OCI-LY1 (cell line): ENCODE measurements around the gene LRCH3.

ENCODE experiments used
- CTCF ChIP-seq: fragments of 200-600 bp; sonication (generic), shearing (Covaris generic); IDR thresholded peaks from 2 replicates; pipeline ENCODE4 v1.5.1; 2017; ENCODE audit warnings: mild to moderate bottlenecking, antibody characterized with exemption, low read length, moderate library complexity, mixed read lengths
- EZH2 ChIP-seq: fragments of 200-600 bp; sonication (generic), shearing (Covaris generic); IDR thresholded peaks from 2 replicates; pipeline ENCODE4 v1.8.0; 2017; ENCODE audit warnings: borderline replicate concordance, mixed run types, mild to moderate bottlenecking, antibody characterized with exemption, low read length, moderate library complexity, mixed read lengths

- TF ChIP-seq CTCF (no peak), EZH2 (no peak)
Observed at GRCh38 chr3:197858598-197858997, 67.5 kb downstream of the LRCH3 start.
